AG09319 (cell line): ENCODE results near the gene FSTL3.

Experiments
- DNase-seq: peaks from one replicate; pipeline ENCODE4 v3.0.0-alpha.2; 2010; ENCODE audit warnings: low read depth; ENCODE audit errors: extremely low read depth
- TF ChIP-seq, protein P1 (sequence below): IDR thresholded peaks from 2 replicates; pipeline ENCODE4 v1.5.1; 2011; ENCODE audit warnings: low read depth, mild to moderate bottlenecking, inconsistent platforms, low read length, moderate library complexity

Gene FSTL3

DNA sequence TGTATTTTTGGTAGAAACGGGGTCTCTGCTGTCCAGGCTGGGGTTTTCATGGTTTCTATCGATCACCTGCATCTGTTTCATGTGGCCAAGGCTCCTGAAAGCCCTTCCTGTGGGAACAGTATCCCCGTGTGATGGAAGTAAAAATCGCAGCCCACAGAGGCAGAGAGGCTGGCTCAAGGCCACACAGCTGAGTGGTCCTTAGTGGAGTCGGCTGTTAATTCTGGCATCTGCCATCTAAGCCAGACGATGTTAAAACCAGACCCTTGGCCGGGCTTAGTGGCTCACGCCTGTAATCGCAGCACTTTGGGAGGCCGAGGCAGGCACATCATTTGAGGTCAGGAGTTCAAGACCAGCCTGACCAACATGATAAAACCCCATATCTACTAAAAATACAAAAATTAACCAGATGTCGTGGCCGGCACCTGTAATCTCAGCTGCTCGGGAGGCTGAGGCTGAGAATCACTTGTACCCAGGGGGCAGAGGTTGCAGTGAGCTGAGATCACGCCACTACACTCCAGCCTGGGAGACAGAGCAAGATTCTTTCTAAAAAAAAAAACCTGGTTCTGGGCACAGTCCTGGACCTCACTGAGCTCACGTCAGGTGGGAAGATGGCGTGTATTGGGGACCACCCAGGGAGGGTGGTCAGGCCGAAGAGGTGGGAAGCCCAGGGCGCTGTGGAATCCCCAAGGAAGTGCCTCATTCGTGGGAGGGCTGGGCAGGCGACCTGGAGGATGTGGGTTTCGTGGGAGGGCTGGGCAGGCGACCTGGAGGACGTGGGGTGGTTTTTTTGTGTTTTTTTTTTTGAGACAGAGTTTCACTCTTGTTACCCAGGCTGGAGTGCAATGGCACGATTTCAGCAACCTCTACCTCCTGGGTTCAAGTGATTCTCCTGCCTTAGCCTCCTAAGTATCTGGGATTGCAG, 56.2 kb downstream of the FSTL3 start:
- DNase-seq: no peak
- TF ChIP-seq, protein P1, sequence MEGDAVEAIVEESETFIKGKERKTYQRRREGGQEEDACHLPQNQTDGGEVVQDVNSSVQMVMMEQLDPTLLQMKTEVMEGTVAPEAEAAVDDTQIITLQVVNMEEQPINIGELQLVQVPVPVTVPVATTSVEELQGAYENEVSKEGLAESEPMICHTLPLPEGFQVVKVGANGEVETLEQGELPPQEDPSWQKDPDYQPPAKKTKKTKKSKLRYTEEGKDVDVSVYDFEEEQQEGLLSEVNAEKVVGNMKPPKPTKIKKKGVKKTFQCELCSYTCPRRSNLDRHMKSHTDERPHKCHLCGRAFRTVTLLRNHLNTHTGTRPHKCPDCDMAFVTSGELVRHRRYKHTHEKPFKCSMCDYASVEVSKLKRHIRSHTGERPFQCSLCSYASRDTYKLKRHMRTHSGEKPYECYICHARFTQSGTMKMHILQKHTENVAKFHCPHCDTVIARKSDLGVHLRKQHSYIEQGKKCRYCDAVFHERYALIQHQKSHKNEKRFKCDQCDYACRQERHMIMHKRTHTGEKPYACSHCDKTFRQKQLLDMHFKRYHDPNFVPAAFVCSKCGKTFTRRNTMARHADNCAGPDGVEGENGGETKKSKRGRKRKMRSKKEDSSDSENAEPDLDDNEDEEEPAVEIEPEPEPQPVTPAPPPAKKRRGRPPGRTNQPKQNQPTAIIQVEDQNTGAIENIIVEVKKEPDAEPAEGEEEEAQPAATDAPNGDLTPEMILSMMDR: no peak
